Lung (tissue), 12 donors: ENCODE measurements around the gene TGFBR1. TPM values are rescaled to one million over a fixed set of nuclear protein-coding genes. Genes with fewer than 3 reads are reported as not detected.
"Not testable (repeated sequence)": the region's sequence is repeated elsewhere in the genome, so short reads cannot be mapped to it uniquely, and the experiment has no call there.

Experiments used
- ATAC-seq: fragments of 200-7000 bp; cut with Tn5 transposase; one replicate; pipeline ENCODE4 v1.9.1; 2020; ENCODE audit warnings: moderate number of reproducible peaks; ENCODE audit not compliant: insufficient read depth, low FRiP score
- DNase-seq, 3 donors: peaks; one replicate each; pipeline ENCODE4 v3.0.0-alpha.2; 2013 to 2017
- H3K27ac ChIP-seq, 2 donors: one replicate each; pipeline ENCODE4 v1.5.1; 2013; ENCODE audit warnings: mild to moderate bottlenecking in 2 of 2, moderate library complexity in 2 of 2, control low read depth in 1 of 2, inconsistent platforms in 1 of 2, low read depth in 1 of 2, low read length in 1 of 2
- H3K27me3 ChIP-seq, 3 donors: one replicate each; pipeline ENCODE4 v1.5.1; 2013; ENCODE audit warnings: low read length in 2 of 3; ENCODE audit not compliant: control insufficient read depth in 3 of 3, insufficient read depth in 3 of 3
- H3K36me3 ChIP-seq, 4 donors: one replicate each; pipeline ENCODE4 v1.5.1; 2013; ENCODE audit warnings: low read length in 4 of 4, mild to moderate bottlenecking in 1 of 4, moderate library complexity in 1 of 4; ENCODE audit not compliant: control insufficient read depth in 4 of 4, insufficient read depth in 4 of 4
- H3K4me1 ChIP-seq, 5 donors: one replicate each; pipeline ENCODE4 v1.5.1; 2013; ENCODE audit warnings: low read length in 5 of 5, mild to moderate bottlenecking in 2 of 5, moderate library complexity in 1 of 5; ENCODE audit not compliant: control insufficient read depth in 5 of 5, insufficient read depth in 5 of 5
- H3K4me3 ChIP-seq: one replicate; pipeline ENCODE4 v1.5.1; 2013; ENCODE audit warnings: mild to moderate bottlenecking, control low read depth, moderate library complexity
- H3K9ac ChIP-seq, 2 donors: one replicate each; pipeline ENCODE4 v1.5.1; 2013; ENCODE audit warnings: low read length in 2 of 2, control low read depth in 1 of 2; ENCODE audit not compliant: insufficient read depth in 1 of 2
- H3K9me3 ChIP-seq, 4 donors: one replicate each; pipeline ENCODE4 v1.5.1; 2013; ENCODE audit warnings: low read length in 3 of 4, mild to moderate bottlenecking in 1 of 4, moderate library complexity in 1 of 4; ENCODE audit not compliant: control insufficient read depth in 4 of 4, insufficient read depth in 3 of 4
- WGBS, 2 donors: extraction: QIAGEN DNeasy Blood & Tissue Kit; methylation state at CpG; one replicate each; pipeline ENCODE4 v1.1.7; 2013; 5-methylcytosine and 5-hydroxymethylcytosine counted together
- polyA plus RNA-seq, 2 donors: library from polyadenylated mRNA; stranded (reverse); fragments of 200-250 nt; gene quantifications; one replicate each; pipeline ENCODE4 v1.2.1, GENCODE V29; 2013
- total RNA-seq, 2 donors: library from RNA; depleted of rRNA in 1 of 2; stranded (reverse); fragments of >200 nt in 1 of 2; gene quantifications; one replicate each; pipeline ENCODE4 v1.2.1, GENCODE V29; 2014 to 2021
- TF ChIP-seq, protein P1 (sequence below): IDR thresholded peaks from 2 replicates; pipeline ENCODE4 v1.5.1; 2012; ENCODE audit warnings: mild to moderate bottlenecking; ENCODE audit errors: control extremely low read depth, extremely low read depth
- donor health status: control.
- donor health status: control.
- donor health status: Bipolar disorder and iron deficiency.
- donor health status: healthy.
- donor health status: DM: yes; HTN: yes; CAD: no.

TGFBR1 gene
- total and polyA plus RNA-seq, 4 donors, result 14.2 to 73.2 (median 28.9) TPM

DNA sequence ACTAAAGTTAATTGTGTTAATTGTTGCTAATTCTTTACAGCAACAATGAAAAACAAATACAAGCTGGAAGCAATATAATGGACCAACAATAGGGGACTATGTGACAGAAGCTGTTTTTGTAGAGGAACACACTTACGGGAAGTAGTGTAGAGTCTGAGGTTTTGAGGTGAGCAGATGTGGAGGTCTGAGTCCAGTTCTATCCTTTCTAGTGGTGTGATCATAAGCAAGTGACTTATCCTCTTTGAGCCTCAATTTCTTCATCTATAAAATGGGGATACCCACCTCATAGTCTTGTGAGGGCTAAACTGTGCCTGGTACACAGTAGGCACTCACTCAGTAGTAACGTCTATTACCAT lies 88.5 kb downstream of the TGFBR1 start:
- H3K27me3 ChIP-seq, result no peaks in the 10 kb centered on the region
- H3K4me1 ChIP-seq, result peaks cover 0 to 4% (median 0%) of the 10 kb centered on the region in 5 donors
- no peak overlapping the region for H3K4me3 ChIP-seq
- DNase-seq (no peak), ATAC-seq (no peak)
- TF ChIP-seq, protein P1, sequence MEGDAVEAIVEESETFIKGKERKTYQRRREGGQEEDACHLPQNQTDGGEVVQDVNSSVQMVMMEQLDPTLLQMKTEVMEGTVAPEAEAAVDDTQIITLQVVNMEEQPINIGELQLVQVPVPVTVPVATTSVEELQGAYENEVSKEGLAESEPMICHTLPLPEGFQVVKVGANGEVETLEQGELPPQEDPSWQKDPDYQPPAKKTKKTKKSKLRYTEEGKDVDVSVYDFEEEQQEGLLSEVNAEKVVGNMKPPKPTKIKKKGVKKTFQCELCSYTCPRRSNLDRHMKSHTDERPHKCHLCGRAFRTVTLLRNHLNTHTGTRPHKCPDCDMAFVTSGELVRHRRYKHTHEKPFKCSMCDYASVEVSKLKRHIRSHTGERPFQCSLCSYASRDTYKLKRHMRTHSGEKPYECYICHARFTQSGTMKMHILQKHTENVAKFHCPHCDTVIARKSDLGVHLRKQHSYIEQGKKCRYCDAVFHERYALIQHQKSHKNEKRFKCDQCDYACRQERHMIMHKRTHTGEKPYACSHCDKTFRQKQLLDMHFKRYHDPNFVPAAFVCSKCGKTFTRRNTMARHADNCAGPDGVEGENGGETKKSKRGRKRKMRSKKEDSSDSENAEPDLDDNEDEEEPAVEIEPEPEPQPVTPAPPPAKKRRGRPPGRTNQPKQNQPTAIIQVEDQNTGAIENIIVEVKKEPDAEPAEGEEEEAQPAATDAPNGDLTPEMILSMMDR, result no peak
- no peak overlapping the region for H3K27ac ChIP-seq
- 80% methylated on average over 2 of the region's 2 CpGs for WGBS, 2 donors
- no peaks in the 10 kb centered on the region for H3K36me3 ChIP-seq
- no peak overlapping the region for H3K9ac ChIP-seq
- H3K9me3 ChIP-seq, result no peaks in the 10 kb centered on the region

DNA sequence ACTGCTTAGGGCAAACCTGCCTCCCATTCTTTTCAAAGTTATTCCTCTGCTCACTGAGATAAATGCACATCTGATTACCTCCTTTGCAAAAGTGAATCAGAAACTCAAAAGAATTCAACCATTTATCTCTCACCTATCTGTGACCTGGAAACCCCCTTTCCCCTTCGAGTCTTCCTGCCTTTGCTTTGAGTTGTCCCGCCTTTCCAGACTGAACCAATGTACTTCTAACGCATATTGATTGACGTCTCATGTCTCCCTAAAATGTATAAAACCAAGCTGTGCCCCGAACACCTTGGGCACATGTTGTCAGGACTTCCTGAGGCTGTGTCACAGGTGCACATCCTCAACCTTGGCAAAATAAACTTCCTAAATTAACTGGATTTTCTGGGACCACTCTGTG lies 91.6 kb downstream of the TGFBR1 start:
- not testable (repeated sequence) for H3K36me3 ChIP-seq, H3K9ac ChIP-seq, ATAC-seq, H3K4me1 ChIP-seq, H3K27me3 ChIP-seq, H3K27ac ChIP-seq, DNase-seq, H3K9me3 ChIP-seq, H3K4me3 ChIP-seq
- WGBS, 2 donors, result 79 to 87% methylated on average over 5 of the region's 5 CpGs

DNA sequence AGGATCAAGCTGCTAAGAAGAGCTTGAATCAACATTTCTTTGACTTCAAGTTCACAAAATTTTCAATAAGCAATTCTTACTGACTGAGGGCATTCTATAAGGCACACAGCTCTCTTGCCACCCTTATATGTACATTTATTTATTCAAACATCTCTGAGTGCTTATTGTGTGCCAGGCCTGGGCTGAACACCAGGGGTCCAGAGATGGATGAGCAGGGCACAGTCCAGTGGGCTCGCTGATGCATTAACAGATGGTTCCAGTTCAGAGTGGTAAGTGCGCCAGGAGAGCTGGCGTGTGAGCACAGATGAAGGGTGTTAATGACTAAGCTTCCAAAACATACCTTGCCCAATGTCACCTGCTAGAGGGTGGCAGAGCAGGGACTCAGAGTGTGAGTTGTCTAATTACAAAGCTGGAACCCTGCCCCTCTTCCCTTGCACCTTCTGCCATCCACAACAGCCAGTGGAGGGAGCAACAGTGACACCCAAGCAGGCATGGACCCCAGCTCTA lies 92.3 kb downstream of the TGFBR1 start:
- 81 to 94% methylated on average over 3 of the region's 3 CpGs for WGBS, 2 donors
- Histone ChIP-seq H3K9me3 (no peaks in the 10 kb centered on the region), H3K9ac (no peak overlapping the region)

DNA sequence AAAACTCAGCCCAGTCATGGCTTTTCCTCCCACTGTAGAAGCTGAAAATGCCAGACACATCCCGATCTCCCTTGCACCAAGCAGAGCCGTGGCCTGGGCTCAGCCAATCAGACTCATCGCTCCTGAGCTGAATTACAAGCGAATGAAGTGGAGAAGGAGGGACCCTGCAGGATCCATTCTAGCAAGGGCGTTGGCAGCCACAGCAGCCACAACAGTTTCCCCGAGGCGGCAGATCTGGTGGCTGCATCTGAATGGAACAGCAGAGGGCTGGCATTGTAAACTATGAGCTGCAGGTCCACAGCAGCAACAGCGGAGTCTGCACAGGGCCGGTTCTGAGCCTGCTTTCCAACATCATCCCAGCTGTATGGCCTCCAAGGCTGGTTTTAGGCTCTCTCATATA lies 93.1 kb downstream of the TGFBR1 start:
- no peaks in the 10 kb centered on the region for H3K27me3 ChIP-seq
- H3K36me3 ChIP-seq, result no peaks in the 10 kb centered on the region
- H3K9ac ChIP-seq, result no peak overlapping the region
- no peaks in the 10 kb centered on the region for H3K9me3 ChIP-seq
- WGBS, 2 donors, result 83 to 84% methylated on average over 9 of the region's 9 CpGs
- H3K4me1 ChIP-seq, result no peaks in the 10 kb centered on the region
- H3K27ac ChIP-seq, result no peak overlapping the region
- no peak overlapping the region for H3K4me3 ChIP-seq
- TF ChIP-seq, protein P1, result no peak
- no peak for DNase-seq
- no peak for ATAC-seq

More for the DNA sequence above, 92.3 kb downstream of the TGFBR1 start:
- no peak for DNase-seq
- no peaks in the 10 kb centered on the region for H3K27me3 ChIP-seq
- no peaks in the 10 kb centered on the region for H3K4me1 ChIP-seq
- no peak overlapping the region for H3K27ac ChIP-seq
- no peak overlapping the region for H3K4me3 ChIP-seq
- ATAC-seq, result no peak
- TF ChIP-seq, protein P1, result no peak
- no peaks in the 10 kb centered on the region for H3K36me3 ChIP-seq
